ENCODE data around the gene LDHAL6B. TPM values are rescaled to one million over a fixed set of nuclear protein-coding genes. Genes with fewer than 3 reads are reported as not detected.

Gene LDHAL6B
- total and polyA plus RNA-seq, 2 donors = not detected

- 96% methylated on average over 8 of the region's 8 CpGs for WGBS
- Histone ChIP-seq H3K36me3 (ENCODE audit: insufficient read depth) (no peaks in the 10 kb centered on the region), H3K4me3 (ENCODE audit: low read depth, low read length) (no peak overlapping the region), H3K27ac (ENCODE audit: low read depth) (no peak overlapping the region), H3K4me1 (ENCODE audit: insufficient read depth) (no peaks in the 10 kb centered on the region)
- DNase-seq (ENCODE audit: extremely low spot score) = no peak
These were observed 35.6 kb upstream of the LDHAL6B start for GRCh38 chr15:59171067-59171397.

DNA sequence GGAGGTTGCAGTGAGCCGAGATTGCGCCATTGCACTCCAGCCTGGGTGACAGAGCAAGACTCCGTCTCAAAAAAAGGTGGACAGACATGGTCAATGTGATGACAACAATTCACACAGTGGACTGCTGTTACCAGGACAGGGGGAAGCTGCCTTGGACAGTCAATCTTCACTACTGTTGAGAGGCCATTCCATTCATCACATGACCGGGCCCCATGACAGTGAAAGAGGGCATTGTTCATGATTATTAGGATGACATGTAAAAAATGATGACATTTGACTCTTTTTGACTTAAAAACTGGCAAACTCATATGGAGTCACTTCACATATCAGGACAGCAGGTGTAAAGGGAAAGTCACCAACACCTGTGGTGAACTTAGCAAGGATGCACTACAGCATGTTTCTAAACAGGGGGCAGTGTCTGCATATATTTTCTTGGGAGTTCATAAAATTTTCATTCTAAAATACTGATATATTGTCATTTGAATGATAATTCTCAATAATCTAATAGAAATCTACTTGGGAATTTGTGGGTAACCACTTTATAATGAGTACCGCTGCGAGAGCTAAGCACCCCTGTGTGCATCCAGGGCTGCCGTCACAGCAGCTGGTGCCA is 34.2 kb upstream of the LDHAL6B start:
- Histone ChIP-seq H3K36me3 (ENCODE audit: insufficient read depth) (no peaks in the 10 kb centered on the region), H3K4me3 (ENCODE audit: low read depth, low read length) (no peak overlapping the region), H3K4me1 (ENCODE audit: insufficient read depth) (no peaks in the 10 kb centered on the region), H3K27ac (ENCODE audit: low read depth) (no peak overlapping the region)
- 97% methylated on average over 7 of the region's 7 CpGs for WGBS
- no peak for DNase-seq (ENCODE audit: extremely low spot score)

GRCh38 chr15:59173194-59173593 is 33.4 kb upstream of the LDHAL6B start:
- no peaks in the 10 kb centered on the region for H3K36me3 ChIP-seq (ENCODE audit: insufficient read depth)
- WGBS = 99% methylated on average over 5 of the region's 5 CpGs

GRCh38 chr15:59174151-59174834 is 32.4 kb upstream of the LDHAL6B start:
- Histone ChIP-seq H3K36me3 (ENCODE audit: insufficient read depth) (no peaks in the 10 kb centered on the region), H3K27ac (ENCODE audit: low read depth) (no peak overlapping the region), H3K4me1 (ENCODE audit: insufficient read depth) (no peaks in the 10 kb centered on the region), H3K4me3 (ENCODE audit: low read depth, low read length) (no peak overlapping the region)
- WGBS = 78% methylated on average over 12 of the region's 12 CpGs
- no peak for DNase-seq (ENCODE audit: extremely low spot score)

More at GRCh38 chr15:59173194-59173593, 33.4 kb upstream of the LDHAL6B start:
- H3K4me3 ChIP-seq (ENCODE audit: low read depth, low read length) = no peak overlapping the region
- DNase-seq (ENCODE audit: extremely low spot score) = no peak
- no peak overlapping the region for H3K27ac ChIP-seq (ENCODE audit: low read depth)
- no peaks in the 10 kb centered on the region for H3K4me1 ChIP-seq (ENCODE audit: insufficient read depth)

GRCh38 chr15:59174835-59175831 is 31.5 kb upstream of the LDHAL6B start:
- Histone ChIP-seq H3K36me3 (ENCODE audit: insufficient read depth) (no peaks in the 10 kb centered on the region), H3K27ac (ENCODE audit: low read depth) (no peak overlapping the region), H3K4me1 (ENCODE audit: insufficient read depth) (no peaks in the 10 kb centered on the region), H3K4me3 (ENCODE audit: low read depth, low read length) (no peak overlapping the region)
- 32% methylated on average over 10 of the region's 10 CpGs for WGBS
- no peak for DNase-seq (ENCODE audit: extremely low spot score)

DNA sequence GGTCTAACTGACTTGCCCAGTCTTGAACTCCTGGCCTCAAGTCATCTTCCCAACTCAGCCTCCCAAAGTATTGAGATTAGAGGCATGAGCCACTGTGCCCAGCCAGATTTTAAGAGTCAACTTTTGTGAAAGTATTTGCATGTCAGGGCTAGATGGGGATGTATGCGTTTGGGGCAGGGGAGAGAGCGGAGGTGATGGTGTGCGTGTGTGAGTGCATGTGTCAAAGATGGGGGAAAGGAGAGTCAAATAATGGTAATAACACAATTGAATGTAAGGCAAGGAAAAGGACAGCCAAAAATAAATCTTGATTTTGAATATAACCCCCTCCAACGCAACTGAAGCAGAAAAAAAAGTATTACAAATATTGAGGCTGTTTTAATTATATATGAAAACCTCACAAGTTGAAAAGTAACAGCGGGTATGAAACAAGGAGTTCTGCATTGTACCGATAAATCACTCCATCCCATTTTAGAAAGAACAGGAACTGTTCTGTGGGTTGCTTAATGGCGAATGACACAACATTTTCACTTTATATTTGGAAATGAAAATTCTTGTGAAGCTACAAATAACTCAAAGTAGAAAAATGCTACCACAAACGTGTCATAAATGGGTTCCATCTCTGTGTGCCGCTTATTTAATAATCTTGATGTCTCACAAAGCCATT is 29.9 kb upstream of the LDHAL6B start:
- Histone ChIP-seq H3K27ac (ENCODE audit: low read depth) (no peak overlapping the region), H3K36me3 (ENCODE audit: insufficient read depth) (no peaks in the 10 kb centered on the region), H3K4me3 (ENCODE audit: low read depth, low read length) (no peak overlapping the region), H3K4me1 (ENCODE audit: insufficient read depth) (no peaks in the 10 kb centered on the region)
- 91% methylated on average over 9 of the region's 9 CpGs for WGBS
- DNase-seq (ENCODE audit: extremely low spot score) = no peak

DNA sequence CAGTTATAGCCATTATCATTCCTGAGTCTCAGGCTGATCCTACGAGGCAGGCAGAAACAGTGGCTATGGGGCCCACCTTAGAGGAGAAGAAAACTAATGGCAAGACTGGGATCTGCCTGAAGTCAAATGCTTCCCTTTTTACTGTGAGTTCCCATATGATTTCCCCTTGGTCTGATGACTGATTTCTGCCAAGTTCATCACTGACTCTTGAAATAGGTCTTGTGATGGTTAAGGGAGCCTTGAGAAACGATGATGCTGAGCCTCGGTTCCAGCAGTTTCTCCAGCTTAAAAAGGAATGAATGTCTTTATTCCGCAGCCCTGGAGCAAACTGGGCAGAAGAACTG is 29.4 kb upstream of the LDHAL6B start:
- Histone ChIP-seq H3K4me3 (ENCODE audit: low read depth, low read length) (no peak overlapping the region), H3K36me3 (ENCODE audit: insufficient read depth) (no peaks in the 10 kb centered on the region), H3K27ac (ENCODE audit: low read depth) (no peak overlapping the region), H3K4me1 (ENCODE audit: insufficient read depth) (no peaks in the 10 kb centered on the region)
- no peak for DNase-seq (ENCODE audit: extremely low spot score)
- WGBS = 92% methylated on average over 4 of the region's 4 CpGs

DNA sequence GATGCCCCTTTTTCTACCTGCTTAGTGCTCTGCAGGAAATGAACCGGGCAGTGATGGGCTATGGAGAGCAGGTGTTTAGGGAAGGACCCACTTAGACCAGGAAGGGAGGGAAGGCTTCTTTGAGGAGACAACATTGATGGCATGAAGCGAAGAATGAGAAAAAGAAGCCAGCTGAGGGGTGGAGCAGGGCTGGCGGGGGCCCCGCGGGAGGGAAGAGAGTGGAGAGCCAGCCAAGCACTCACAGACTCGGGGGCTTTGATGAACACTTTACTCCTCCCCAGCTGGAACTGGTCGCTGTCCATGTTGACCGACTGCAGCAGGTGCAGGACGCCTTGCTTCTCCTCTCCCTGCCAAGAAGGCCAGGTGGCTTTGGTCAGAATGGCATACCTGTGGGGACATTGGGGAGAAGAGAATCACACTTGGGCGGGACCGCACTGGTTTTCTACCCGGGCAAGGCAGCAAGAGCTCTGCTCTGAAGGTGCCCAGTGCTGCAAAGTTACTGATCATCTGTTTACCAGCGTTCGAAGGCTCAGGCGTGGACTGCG is 28.4 kb upstream of the LDHAL6B start:
- no peak overlapping the region for H3K27ac ChIP-seq (ENCODE audit: low read depth)
- no peaks in the 10 kb centered on the region for H3K4me1 ChIP-seq (ENCODE audit: insufficient read depth)
- no peak overlapping the region for H3K4me3 ChIP-seq (ENCODE audit: low read depth, low read length)
- WGBS = 88% methylated on average over 16 of the region's 16 CpGs
- no peaks in the 10 kb centered on the region for H3K36me3 ChIP-seq (ENCODE audit: insufficient read depth)
- DNase-seq (ENCODE audit: extremely low spot score) = no peak

GRCh38 chr15:59179717-59180116 is 26.9 kb upstream of the LDHAL6B start:
- Histone ChIP-seq H3K4me3 (ENCODE audit: low read depth, low read length) (no peak overlapping the region), H3K4me1 (ENCODE audit: insufficient read depth) (no peaks in the 10 kb centered on the region), H3K36me3 (ENCODE audit: insufficient read depth) (peaks cover 2% of the 10 kb centered on the region), H3K27ac (ENCODE audit: low read depth) (no peak overlapping the region)
- 93% methylated on average over 5 of the region's 5 CpGs for WGBS
- no peak for DNase-seq (ENCODE audit: extremely low spot score)

DNA sequence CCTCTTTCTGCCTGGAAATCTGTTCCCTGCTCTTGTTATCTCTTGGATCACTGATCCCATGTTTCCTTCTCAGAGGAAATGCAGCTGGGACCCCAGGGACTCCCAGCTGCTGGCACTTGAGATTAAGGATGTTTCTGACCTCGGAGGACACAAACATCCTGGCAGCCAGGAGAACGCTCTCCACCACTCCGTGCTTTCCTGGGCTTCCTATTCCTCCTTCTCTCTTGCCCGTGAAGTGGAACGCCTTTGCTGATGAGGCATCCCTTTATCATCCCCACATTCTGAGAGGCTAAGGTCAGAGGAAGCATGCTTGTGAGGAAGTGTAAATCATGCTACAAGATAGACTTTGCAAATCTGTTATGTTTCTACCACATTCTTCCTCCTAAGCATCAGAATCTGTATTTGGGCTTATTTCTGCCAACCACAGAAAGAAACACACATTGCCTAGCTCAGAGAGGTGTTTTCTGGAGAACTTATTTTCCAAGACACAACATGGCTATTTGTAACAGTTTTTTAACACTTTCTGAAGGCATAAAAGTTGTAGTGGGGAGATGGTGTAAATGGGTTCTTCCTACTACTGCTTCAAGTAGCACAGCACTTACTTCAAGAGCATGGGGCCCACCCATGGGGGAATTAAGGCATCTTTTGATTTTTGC is 25.6 kb upstream of the LDHAL6B start:
- H3K4me3 ChIP-seq (ENCODE audit: low read depth, low read length) = no peak overlapping the region
- H3K36me3 ChIP-seq (ENCODE audit: insufficient read depth) = peaks cover 2% of the 10 kb centered on the region
- H3K27ac ChIP-seq (ENCODE audit: low read depth) = no peak overlapping the region
- no peaks in the 10 kb centered on the region for H3K4me1 ChIP-seq (ENCODE audit: insufficient read depth)
- DNase-seq (ENCODE audit: extremely low spot score) = no peak
- WGBS = 57% methylated on average over 5 of the region's 5 CpGs

DNA sequence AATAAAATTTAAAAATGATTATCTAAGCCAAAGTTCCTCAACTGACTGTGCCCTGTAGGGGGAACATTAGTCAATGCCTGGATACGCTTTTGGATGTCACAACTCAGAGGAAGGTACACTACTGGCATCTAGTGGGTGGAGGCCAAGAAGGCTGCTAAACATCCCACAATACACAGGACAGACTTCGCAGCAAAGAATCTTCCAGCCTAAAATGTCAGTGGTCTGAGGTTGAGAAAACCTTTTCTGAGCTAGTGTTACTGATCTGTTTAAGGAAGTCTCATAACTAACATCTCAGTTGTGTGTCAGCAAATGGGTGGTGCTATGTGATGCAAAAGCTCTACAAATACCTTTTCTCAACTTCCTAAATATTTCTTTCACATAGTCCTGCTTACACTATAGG is 20.9 kb upstream of the LDHAL6B start:
- Histone ChIP-seq H3K4me1 (ENCODE audit: insufficient read depth) (no peaks in the 10 kb centered on the region), H3K27ac (ENCODE audit: low read depth) (no peak overlapping the region), H3K36me3 (ENCODE audit: insufficient read depth) (peaks cover 2% of the 10 kb centered on the region), H3K4me3 (ENCODE audit: low read depth, low read length) (no peak overlapping the region)
- no peak for DNase-seq (ENCODE audit: extremely low spot score)
- WGBS = 71% methylated on average over 2 of the region's 2 CpGs

GRCh38 chr15:59186501-59186900 is 20.1 kb upstream of the LDHAL6B start:
- Histone ChIP-seq H3K4me1 (ENCODE audit: insufficient read depth) (no peaks in the 10 kb centered on the region), H3K36me3 (ENCODE audit: insufficient read depth) (peaks cover 2% of the 10 kb centered on the region), H3K27ac (ENCODE audit: low read depth) (no peak overlapping the region), H3K4me3 (ENCODE audit: low read depth, low read length) (no peak overlapping the region)
- WGBS = 95% methylated on average over 4 of the region's 4 CpGs
- DNase-seq (ENCODE audit: extremely low spot score) = no peak

- DNase-seq (ENCODE audit: extremely low spot score) = no peak
- Histone ChIP-seq H3K36me3 (ENCODE audit: insufficient read depth) (peaks cover under 1% of the 10 kb centered on the region), H3K4me3 (ENCODE audit: low read depth, low read length) (no peak overlapping the region), H3K4me1 (ENCODE audit: insufficient read depth) (no peaks in the 10 kb centered on the region), H3K27ac (ENCODE audit: low read depth) (no peak overlapping the region)
- whole genome bisulfite sequencing = 96% methylated on average over 5 of the region's 5 CpGs
These were observed 17.4 kb upstream of the LDHAL6B start for GRCh38 chr15:59189241-59189640.
